ENCODE measurements around the gene FHOD3. TPM values are rescaled to one million over a fixed set of nuclear protein-coding genes. Genes with fewer than 3 reads are reported as not detected.

FHOD3 gene
- total RNA-seq, 1 experiment from 2014 or later, result 2.9 TPM

DNA sequence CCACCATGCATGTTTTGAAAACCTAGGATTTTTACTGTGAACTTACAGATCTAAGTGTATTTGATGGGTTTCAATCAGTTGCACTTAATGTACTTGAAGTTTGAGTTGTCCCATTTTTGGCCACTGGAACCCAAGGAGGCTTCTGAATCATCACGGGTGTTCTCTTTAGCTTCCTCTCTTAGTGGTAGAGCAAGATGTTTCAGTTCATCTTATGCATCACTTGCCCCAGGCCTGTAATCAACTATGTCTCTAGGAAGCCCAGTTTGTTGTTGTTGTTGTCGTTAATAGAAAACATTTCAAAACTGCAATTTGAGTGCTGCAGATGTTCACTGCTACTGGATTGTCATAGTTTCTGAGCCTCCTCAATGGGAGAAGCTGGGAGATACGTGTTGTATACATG is 97.0 kb downstream of the FHOD3 start:
- peaks cover 40% of the 10 kb centered on the region for H3K27me3 Mint-ChIP-seq (ENCODE audit: unreplicated experiment)
- no peak overlapping the region for H3K27ac Mint-ChIP-seq (ENCODE audit: unreplicated experiment)
- peaks cover 6% of the 10 kb centered on the region for H3K9me3 Mint-ChIP-seq (ENCODE audit: low read depth, unreplicated experiment)
- DNase-seq, result no peak
- H3K4me3 Mint-ChIP-seq (ENCODE audit: low read depth, unreplicated experiment), result no peak overlapping the region
- intact Hi-C loops (cut with micrococcal nuclease; ENCODE audit: unreplicated experiment), result no loop called here
- no TSS peak for BruUV-seq (replicated peaks)
- no peaks in the 10 kb centered on the region for H3K36me3 Mint-ChIP-seq (ENCODE audit: insufficient read depth, unreplicated experiment)
- no peak for TF ChIP-seq CTCF (IDR thresholded peaks at IDR 0.05; ENCODE audit: unreplicated experiment)
- no peaks in the 10 kb centered on the region for H3K4me1 Mint-ChIP-seq (ENCODE audit: low read depth, unreplicated experiment)
- CTCF ChIA-PET, result no interaction called here

- Mint-ChIP-seq H3K27ac (ENCODE audit: unreplicated experiment) (no peak overlapping the region), H3K9me3 (ENCODE audit: low read depth, unreplicated experiment) (peaks cover 9% of the 10 kb centered on the region), H3K4me3 (ENCODE audit: low read depth, unreplicated experiment) (no peak overlapping the region), H3K36me3 (ENCODE audit: insufficient read depth, unreplicated experiment) (no peaks in the 10 kb centered on the region), H3K27me3 (ENCODE audit: unreplicated experiment) (peaks cover 30% of the 10 kb centered on the region), H3K4me1 (ENCODE audit: low read depth, unreplicated experiment) (no peaks in the 10 kb centered on the region)
- CTCF ChIA-PET, result no interaction called here
- intact Hi-C loops (cut with micrococcal nuclease; ENCODE audit: unreplicated experiment), result no loop called here
- no peak for TF ChIP-seq CTCF (IDR thresholded peaks at IDR 0.05; ENCODE audit: unreplicated experiment)
- no peak for DNase-seq
- no TSS peak for BruUV-seq (replicated peaks)
These were observed 98.7 kb downstream of the FHOD3 start for GRCh38 chr18:36396190-36396589.

DNA sequence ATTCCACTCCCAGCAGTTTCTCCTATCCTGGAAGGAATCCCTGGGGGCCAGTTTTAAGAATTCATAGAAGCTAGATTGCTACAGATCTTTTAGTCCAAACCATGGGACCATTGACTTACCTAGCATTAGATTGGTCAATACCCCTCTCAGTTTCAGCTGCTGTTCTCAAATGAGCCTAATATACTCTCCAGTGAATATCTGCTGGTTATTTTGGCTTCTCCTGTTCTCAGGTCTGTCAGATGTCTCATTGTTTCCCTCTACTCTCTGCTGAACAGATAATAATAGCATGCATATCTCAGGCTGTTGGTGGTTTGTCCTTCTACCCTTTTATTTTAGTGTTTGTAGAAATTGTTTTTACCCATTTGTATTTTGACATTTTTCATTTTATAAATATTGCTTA is 99.5 kb downstream of the FHOD3 start:
- no peak overlapping the region for H3K4me3 Mint-ChIP-seq (ENCODE audit: low read depth, unreplicated experiment)
- H3K27me3 Mint-ChIP-seq (ENCODE audit: unreplicated experiment), result peaks cover 30% of the 10 kb centered on the region
- H3K36me3 Mint-ChIP-seq (ENCODE audit: insufficient read depth, unreplicated experiment), result no peaks in the 10 kb centered on the region
- intact Hi-C loops (cut with micrococcal nuclease; ENCODE audit: unreplicated experiment), result no loop called here
- TF ChIP-seq CTCF (IDR thresholded peaks at IDR 0.05; ENCODE audit: unreplicated experiment), result no peak
- no peak overlapping the region for H3K27ac Mint-ChIP-seq (ENCODE audit: unreplicated experiment)
- no TSS peak for BruUV-seq (replicated peaks)
- no peaks in the 10 kb centered on the region for H3K4me1 Mint-ChIP-seq (ENCODE audit: low read depth, unreplicated experiment)
- DNase-seq, result no peak
- CTCF ChIA-PET, result no interaction called here
- H3K9me3 Mint-ChIP-seq (ENCODE audit: low read depth, unreplicated experiment), result peaks cover 9% of the 10 kb centered on the region

DNA sequence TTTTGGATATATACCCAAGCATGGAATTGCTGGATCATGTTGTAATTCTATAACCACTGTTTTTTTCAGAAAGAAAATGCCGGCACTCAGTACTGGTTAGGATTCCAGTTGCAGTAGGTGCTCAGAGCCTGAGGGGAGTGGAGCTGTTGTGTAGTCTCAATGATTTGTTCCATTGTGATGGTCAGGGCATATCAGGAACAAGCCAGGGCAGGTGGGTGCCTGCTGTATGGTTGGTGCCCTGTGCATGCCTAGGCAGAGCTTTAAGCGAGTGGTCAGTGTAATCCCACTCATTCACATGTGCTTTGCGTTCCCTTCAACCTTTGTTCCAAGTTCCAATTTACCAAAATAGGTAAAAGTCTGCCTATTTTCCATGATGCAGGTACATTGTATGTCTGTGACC is 100.9 kb downstream of the FHOD3 start:
- CTCF ChIA-PET, result no interaction called here
- intact Hi-C loops (cut with micrococcal nuclease; ENCODE audit: unreplicated experiment), result no loop called here
- no peak overlapping the region for H3K4me3 Mint-ChIP-seq (ENCODE audit: low read depth, unreplicated experiment)
- H3K4me1 Mint-ChIP-seq (ENCODE audit: low read depth, unreplicated experiment), result no peaks in the 10 kb centered on the region
- no TSS peak for BruUV-seq (replicated peaks)
- no peaks in the 10 kb centered on the region for H3K36me3 Mint-ChIP-seq (ENCODE audit: insufficient read depth, unreplicated experiment)
- H3K27me3 Mint-ChIP-seq (ENCODE audit: unreplicated experiment), result peaks cover 26% of the 10 kb centered on the region
- no peak overlapping the region for H3K27ac Mint-ChIP-seq (ENCODE audit: unreplicated experiment)
- TF ChIP-seq CTCF (IDR thresholded peaks at IDR 0.05; ENCODE audit: unreplicated experiment), result no peak
- DNase-seq, result no peak
- peaks cover 9% of the 10 kb centered on the region for H3K9me3 Mint-ChIP-seq (ENCODE audit: low read depth, unreplicated experiment)
